GM12878 (cell line): Measurements from ENCODE around the gene OVCA2. TPM values are rescaled to one million over a fixed set of nuclear protein-coding genes. Genes with fewer than 3 reads are reported as not detected.

Experiments
- ATAC-seq: fragments of 200-7000 bp; cut with Tn5 transposase; 3 replicates; pipeline ENCODE4 v1.9.1; 2020; ENCODE audit warnings: mild to moderate bottlenecking, moderate library complexity
- BruUV-seq: library from RNA; stranded (reverse); fragments of 400-500 nt; replicated peaks from 2 replicates; lab custom pipeline; 2021; lab: Mats Ljungman, UMichigan
- CTCF ChIA-PET: fragments of 300-600 bp; sonication (Branson Sonifier 250); formaldehyde crosslinking; extraction: SDS; loops from one replicate; lab custom pipeline; 2021; ENCODE audit warnings: inconsistent platforms; lab: Yijun Ruan, JAX
- POLR2A ChIA-PET: fragments of 350-600 bp; formaldehyde crosslinking; extraction: SDS; loops from one replicate; lab custom pipeline; 2021; ENCODE audit warnings: inconsistent platforms; lab: Charles Lee
- RAD21 ChIA-PET: fragments of 300-600 bp; sonication (Branson Sonifier 250); formaldehyde crosslinking; loops from one replicate; lab custom pipeline; 2023; ENCODE audit warnings: antibody characterized with exemption; ENCODE audit not compliant: unreplicated experiment; lab: Charles Lee
- SMC1A ChIA-PET: fragments of 300-600 bp; sonication (Branson Sonifier 250); formaldehyde crosslinking; loops from one replicate; lab custom pipeline; 2023; ENCODE audit not compliant: unreplicated experiment, uncharacterized antibody; lab: Charles Lee
- DNase-seq: peaks from one replicate; pipeline ENCODE4 v3.0.0-alpha.2; 2011; ENCODE audit warnings: low read depth, low spot score
- FAIRE-seq: peaks from 3 replicates; lab custom pipeline; 2011; peaks lifted over from hg19 to GRCh38; lab: Jason Lieb, UNC
- H2AFZ ChIP-seq: 2 replicates; pipeline ENCODE4 v1.6.0; 2011; ENCODE audit warnings: low read depth, low read length, control low read depth; ENCODE audit not compliant: control insufficient read depth
- H3K27ac ChIP-seq: 2 replicates; pipeline ENCODE4 v1.5.1; 2011; ENCODE audit warnings: control low read depth; ENCODE audit not compliant: control insufficient read depth, insufficient read depth
- H3K27me3 ChIP-seq, 2 experiments: replicated peaks in 1 of 2; 2 replicates each; pipeline versions ENCODE4 v1.6.0 to v1.6.1; 2011; ENCODE audit warnings: low read length in 1 of 2; ENCODE audit not compliant: control insufficient read depth in 2 of 2, insufficient read depth in 2 of 2
- H3K36me3 ChIP-seq, 2 experiments: 2 replicates each; pipeline ENCODE4 v1.5.1; 2011; ENCODE audit warnings: low read length in 1 of 2; ENCODE audit not compliant: control insufficient read depth in 2 of 2, insufficient read depth in 2 of 2
- H3K4me1 ChIP-seq: 2 replicates; pipeline ENCODE4 v1.6.1; 2011; ENCODE audit warnings: mild to moderate bottlenecking, low read length, moderate library complexity, mixed read lengths; ENCODE audit not compliant: control insufficient read depth, insufficient read depth
- H3K4me2 ChIP-seq: 2 replicates; pipeline ENCODE4 v1.6.0; 2011; ENCODE audit warnings: control low read depth; ENCODE audit not compliant: control insufficient read depth, insufficient read depth
- H3K4me3 ChIP-seq: fragments of 200-600 bp; sonication (generic); 2 replicates; pipeline ENCODE4 v1.5.1; 2016
- H3K79me2 ChIP-seq: 2 replicates; pipeline ENCODE4 v1.6.0; 2011; ENCODE audit warnings: low read length; ENCODE audit not compliant: control insufficient read depth, insufficient read depth
- H3K9ac ChIP-seq: 2 replicates; pipeline ENCODE4 v1.8.0; 2011; ENCODE audit warnings: low read length, control low read depth, mixed read lengths; ENCODE audit not compliant: control insufficient read depth, insufficient read depth
- H3K9me3 ChIP-seq: replicated peaks from 3 replicates; pipeline ENCODE4 v1.5.1; 2011; ENCODE audit warnings: mild to moderate bottlenecking, low read length; ENCODE audit not compliant: control insufficient read depth, insufficient read depth
- H4K20me1 ChIP-seq: 2 replicates; pipeline ENCODE4 v1.6.0; 2011; ENCODE audit not compliant: control insufficient read depth, insufficient read depth
- CBX3 ChIP-seq: fragments of 200-600 bp; sonication (generic); IDR thresholded peaks from 2 replicates; pipeline ENCODE4 v1.6.1; 2016; ENCODE audit warnings: low read depth, borderline replicate concordance
- CREB1 ChIP-seq: IDR thresholded peaks from 2 replicates; pipeline ENCODE4 v1.6.1; 2012; ENCODE audit warnings: low read depth, mild to moderate bottlenecking, inconsistent platforms
- FOS ChIP-seq: IDR thresholded peaks from 3 replicates; pipeline ENCODE4 v1.6.1; 2011; ENCODE audit warnings: borderline replicate concordance; ENCODE audit not compliant: insufficient read length; ENCODE audit errors: extremely low read depth
- FOXM1 ChIP-seq: IDR thresholded peaks from 2 replicates; pipeline ENCODE4 v1.6.1; 2012; ENCODE audit warnings: low read depth, mild to moderate bottlenecking, inconsistent platforms, low read length, moderate library complexity
- NR2C2 ChIP-seq: IDR thresholded peaks from 2 replicates; pipeline ENCODE4 v1.6.1; 2011; ENCODE audit warnings: borderline replicate concordance, low read depth; ENCODE audit not compliant: control insufficient read depth, insufficient read length
- NRF1 ChIP-seq: conservative IDR thresholded peaks from 2 replicates; pipeline ENCODE4 v1.6.1; 2011; ENCODE audit warnings: mild to moderate bottlenecking, low read depth, low read length, improper control_type of control experiment
- WGBS: methylation state at CpG from one replicate; pipeline ENCODE4 v1.1.6; 2016; ENCODE audit warnings: low lambda C conversion rate; ENCODE audit not compliant: insufficient replicate concordance, insufficient coverage; ENCODE audit errors: missing lambda C conversion rate; 5-methylcytosine and 5-hydroxymethylcytosine counted together
- in situ Hi-C: fragments of 300-500 bp; cut with MboI; formaldehyde crosslinking; loops from 9 replicates; pipeline ENCODE4 v1.14.3; 2018; ENCODE audit warnings: mixed read lengths
- intact Hi-C: fragments of 100-400 bp; cut with micrococcal nuclease; formaldehyde crosslinking; loops from one replicate; pipeline ENCODE4 v1.14.2; 2022; ENCODE audit not compliant: unreplicated experiment
- polyA plus RNA-seq, 11 experiments: library from polyadenylated mRNA; depleted of rRNA in 4 of 11; unstranded in 6 of 11; stranded (reverse) in 5 of 11; fragments of >200 nt; fragmentation: Nextera tagmentation in 4 of 11; fragmentation: Illumina TruSeq in 1 of 11; extraction: Ambion mirVana in 4 of 11; extraction: Trizol in 1 of 11; gene quantifications; 1 replicate in 1 of 11; 2 replicates in 10 of 11; pipeline versions ENCODE4 v1.2.1 to v1.2.3, GENCODE V29; 2011 to 2016; ENCODE audit warnings: inconsistent platforms in 2 of 11, missing spikeins in 2 of 11, low read depth in 1 of 11
- total RNA-seq, 4 experiments: library from RNA; depleted of rRNA in 3 of 4; stranded (reverse); fragments of >200 nt in 3 of 4; fragmentation: Illumina TruSeq in 1 of 4; extraction: Trizol in 1 of 4; gene quantifications; 2 replicates each; pipeline versions ENCODE4 v1.2.1 to v1.2.3, GENCODE V29; 2013 to 2021
- TF ChIP-seq, protein P1 (sequence below): fragments of 450-650 bp; formaldehyde crosslinking; IDR thresholded peaks from 2 replicates; pipeline ENCODE4 v1.4.0; 2020; ENCODE audit warnings: mild to moderate bottlenecking, moderate library complexity

OVCA2 gene
- total and polyA plus RNA-seq, 10 of the 15 experiments (the other 5 are each of a cell fraction or from before 2014, with no cell fraction given): 6.1 to 75.3 (median 40.7) TPM

DNA sequence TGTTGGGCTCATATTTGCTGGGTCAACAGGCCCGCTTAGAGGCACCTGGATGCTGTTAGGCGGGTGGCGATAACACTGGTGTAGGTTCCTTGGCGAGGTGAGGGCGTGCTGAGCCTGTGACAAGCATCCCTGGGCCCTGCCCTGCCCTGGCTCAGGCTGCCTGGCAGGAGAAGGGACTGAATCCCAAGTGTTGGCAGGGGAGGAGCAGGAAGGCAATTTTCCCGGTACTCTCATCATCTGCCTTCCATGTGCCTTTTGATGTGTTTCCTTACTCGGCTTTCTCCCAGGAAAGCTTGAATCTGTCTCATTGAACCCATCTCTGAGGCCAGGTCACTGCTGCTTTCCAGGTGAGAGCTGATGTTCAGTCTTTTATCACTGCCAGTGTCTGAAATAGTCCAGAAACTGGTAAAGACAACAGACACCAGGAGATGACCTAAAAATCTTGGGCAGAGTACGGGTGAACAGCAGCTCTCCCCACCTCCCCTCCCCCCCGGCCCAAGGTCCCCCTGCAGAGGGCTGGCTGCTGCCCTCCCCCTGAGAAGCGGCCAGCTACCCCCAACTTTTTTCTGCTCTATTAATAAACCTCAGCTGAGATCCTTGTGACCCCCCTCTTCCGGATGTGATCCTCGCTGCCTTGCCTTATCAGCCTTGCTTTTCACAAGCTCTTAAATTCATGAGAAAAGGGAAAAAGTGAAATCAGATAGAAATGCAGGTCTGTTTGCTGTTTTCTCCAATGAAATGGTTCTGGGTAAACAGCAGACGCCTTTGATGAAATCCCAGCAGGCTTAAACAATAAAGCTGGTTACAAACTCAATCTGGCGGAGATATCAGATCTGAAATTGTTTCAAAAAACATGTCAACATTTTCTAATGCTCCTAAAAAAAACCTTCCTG is 45.7 kb upstream of the OVCA2 start (continued):
- TF ChIP-seq, protein P1, sequence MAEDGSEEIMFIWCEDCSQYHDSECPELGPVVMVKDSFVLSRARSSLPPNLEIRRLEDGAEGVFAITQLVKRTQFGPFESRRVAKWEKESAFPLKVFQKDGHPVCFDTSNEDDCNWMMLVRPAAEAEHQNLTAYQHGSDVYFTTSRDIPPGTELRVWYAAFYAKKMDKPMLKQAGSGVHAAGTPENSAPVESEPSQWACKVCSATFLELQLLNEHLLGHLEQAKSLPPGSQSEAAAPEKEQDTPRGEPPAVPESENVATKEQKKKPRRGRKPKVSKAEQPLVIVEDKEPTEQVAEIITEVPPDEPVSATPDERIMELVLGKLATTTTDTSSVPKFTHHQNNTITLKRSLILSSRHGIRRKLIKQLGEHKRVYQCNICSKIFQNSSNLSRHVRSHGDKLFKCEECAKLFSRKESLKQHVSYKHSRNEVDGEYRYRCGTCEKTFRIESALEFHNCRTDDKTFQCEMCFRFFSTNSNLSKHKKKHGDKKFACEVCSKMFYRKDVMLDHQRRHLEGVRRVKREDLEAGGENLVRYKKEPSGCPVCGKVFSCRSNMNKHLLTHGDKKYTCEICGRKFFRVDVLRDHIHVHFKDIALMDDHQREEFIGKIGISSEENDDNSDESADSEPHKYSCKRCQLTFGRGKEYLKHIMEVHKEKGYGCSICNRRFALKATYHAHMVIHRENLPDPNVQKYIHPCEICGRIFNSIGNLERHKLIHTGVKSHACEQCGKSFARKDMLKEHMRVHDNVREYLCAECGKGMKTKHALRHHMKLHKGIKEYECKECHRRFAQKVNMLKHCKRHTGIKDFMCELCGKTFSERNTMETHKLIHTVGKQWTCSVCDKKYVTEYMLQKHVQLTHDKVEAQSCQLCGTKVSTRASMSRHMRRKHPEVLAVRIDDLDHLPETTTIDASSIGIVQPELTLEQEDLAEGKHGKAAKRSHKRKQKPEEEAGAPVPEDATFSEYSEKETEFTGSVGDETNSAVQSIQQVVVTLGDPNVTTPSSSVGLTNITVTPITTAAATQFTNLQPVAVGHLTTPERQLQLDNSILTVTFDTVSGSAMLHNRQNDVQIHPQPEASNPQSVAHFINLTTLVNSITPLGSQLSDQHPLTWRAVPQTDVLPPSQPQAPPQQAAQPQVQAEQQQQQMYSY (CRISPR knock-in tag): no peak
- TF ChIP-seq, all 136 proteins: peak for 0

DNA sequence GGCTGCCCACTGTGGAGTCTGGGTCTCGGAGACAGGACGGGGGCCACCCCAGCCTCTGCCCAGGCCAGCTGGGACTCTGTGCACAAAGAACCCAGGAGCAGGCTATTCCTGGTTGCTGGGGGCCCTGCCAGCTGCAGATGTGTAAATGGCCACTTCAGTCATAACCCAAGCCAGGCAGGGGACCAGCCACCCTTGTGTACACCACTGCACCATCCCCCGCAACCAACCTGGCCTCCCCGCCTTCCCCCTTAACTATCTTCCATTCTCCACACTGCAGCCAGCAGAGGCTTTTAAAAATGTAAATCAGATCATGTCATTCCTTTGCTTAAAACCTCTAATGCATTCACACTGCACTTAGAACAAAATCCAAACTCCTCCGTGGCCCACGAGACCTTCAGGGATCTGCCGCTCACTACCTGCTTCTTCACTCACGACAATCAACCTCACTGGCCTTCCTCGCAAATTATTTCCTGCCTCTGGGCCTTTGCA is 45.0 kb upstream of the OVCA2 start:
- in situ Hi-C loops: no loop called here
- H3K9me3 ChIP-seq: no peaks in the 10 kb centered on the region
- H3K27ac ChIP-seq: no peak overlapping the region
- no peaks in the 10 kb centered on the region for H3K36me3 ChIP-seq
- no peak overlapping the region for H3K4me2 ChIP-seq
- no TSS peak for BruUV-seq
- RAD21 ChIA-PET: no interaction called here
- intact Hi-C loops: no loop called here
- no peak overlapping the region for H2AFZ ChIP-seq
- no peak for ATAC-seq
- WGBS: 59% methylated on average over 9 of the region's 9 CpGs
- TF ChIP-seq FOS (no peak), NRF1 (no peak), FOXM1 (no peak), NR2C2 (no peak), CREB1 (no peak), CBX3 (no peak)
- SMC1A ChIA-PET: no interaction called here
- H3K27me3 ChIP-seq: peaks cover 1 to 3% of the 10 kb centered on the region in 2 experiments; a peak in 3 of 4 replicates
- no peaks in the 10 kb centered on the region for H4K20me1 ChIP-seq
- no peak for FAIRE-seq
- H3K4me1 ChIP-seq: no peaks in the 10 kb centered on the region
- DNase-seq: no peak
- H3K4me3 ChIP-seq: no peak overlapping the region
- H3K79me2 ChIP-seq: no peaks in the 10 kb centered on the region
- H3K9ac ChIP-seq: no peak overlapping the region
- POLR2A ChIA-PET: no interaction called here
- CTCF ChIA-PET: no interaction called here
